ENCODE data around the gene ARHGEF40.

Gene ARHGEF40

DNA sequence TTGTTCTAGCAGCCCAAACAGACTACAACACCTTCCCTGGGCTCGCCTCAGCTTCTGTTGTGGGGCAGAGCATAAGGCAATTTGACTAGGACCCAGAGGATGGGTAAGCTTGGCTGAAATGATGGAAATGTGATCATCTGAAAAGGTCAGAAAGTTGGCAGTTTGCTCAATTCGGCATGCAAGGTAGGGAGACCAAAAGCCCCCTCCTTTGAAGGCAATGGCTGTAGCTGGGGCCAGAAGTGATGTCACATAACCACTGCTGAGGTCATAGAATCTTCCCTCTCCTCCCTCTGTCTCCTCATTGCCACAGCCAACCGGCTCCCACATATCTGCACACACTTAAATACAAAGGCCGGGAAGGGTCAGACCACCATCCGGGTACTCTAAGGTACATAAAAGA, 40.2 kb upstream of the ARHGEF40 start, which contains the start of gene TPPP2:
Gene TPPP2, plus strand, starts transcription at position 301 of the 400 bp plus-strand sequence. CDS start 365 bp downstream, outside the sequence.
- ChIA-PET POLR2A (no interaction called here), CTCF (no interaction called here)
- DNase-seq (ENCODE audit: extremely low spot score): no peak
- TF ChIP-seq NFRKB (IDR thresholded peaks at IDR 0.05) (no peak), FOXA1 (IDR thresholded peaks at IDR 0.05) (no peak), CTBP1 (IDR thresholded peaks at IDR 0.05; ENCODE audit: borderline replicate concordance) (no peak), FOXM1 (IDR thresholded peaks at IDR 0.05; ENCODE audit: borderline replicate concordance) (no peak), SP1 (IDR thresholded peaks at IDR 0.05) (no peak), SUZ12 (IDR thresholded peaks at IDR 0.05) (no peak), BHLHE40 (IDR thresholded peaks at IDR 0.05; ENCODE audit: borderline replicate concordance) (no peak), L3MBTL2 (conservative IDR thresholded peaks at IDR 0.05) (no peak), PKNOX1 (IDR thresholded peaks at IDR 0.05) (no peak), ZNF384 (IDR thresholded peaks at IDR 0.05) (no peak), LEF1 (IDR thresholded peaks at IDR 0.05; ENCODE audit: borderline replicate concordance) (no peak), TARDBP (IDR thresholded peaks at IDR 0.05) (no peak), ELF4 (IDR thresholded peaks at IDR 0.05) (no peak), FOXK2 (IDR thresholded peaks at IDR 0.05) (no peak), HDGF (IDR thresholded peaks at IDR 0.05; ENCODE audit: borderline replicate concordance) (no peak)

DNA sequence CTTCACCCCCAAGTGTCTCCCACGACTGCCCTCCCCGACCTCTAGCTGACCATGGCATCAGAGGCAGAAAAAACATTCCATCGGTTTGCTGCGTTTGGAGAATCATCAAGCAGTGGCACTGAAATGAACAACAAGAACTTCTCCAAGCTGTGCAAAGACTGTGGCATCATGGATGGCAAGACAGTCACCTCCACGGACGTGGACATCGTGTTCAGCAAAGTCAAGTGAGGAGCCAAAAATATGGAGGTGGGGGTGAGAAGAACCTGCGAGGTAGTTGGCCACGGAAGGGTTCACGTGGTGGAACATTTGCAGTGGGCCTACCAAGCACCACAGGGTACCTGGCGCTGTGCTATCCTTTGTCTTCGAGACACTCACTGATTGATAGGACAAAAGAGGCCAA, 39.6 kb upstream of the ARHGEF40 start:
- TF ChIP-seq FOXM1 (IDR thresholded peaks at IDR 0.05; ENCODE audit: borderline replicate concordance) (no peak), L3MBTL2 (conservative IDR thresholded peaks at IDR 0.05) (no peak), FOXK2 (IDR thresholded peaks at IDR 0.05) (no peak), BHLHE40 (IDR thresholded peaks at IDR 0.05; ENCODE audit: borderline replicate concordance) (no peak), PKNOX1 (IDR thresholded peaks at IDR 0.05) (no peak), HDGF (IDR thresholded peaks at IDR 0.05; ENCODE audit: borderline replicate concordance) (no peak), ZNF384 (IDR thresholded peaks at IDR 0.05) (no peak), SP1 (IDR thresholded peaks at IDR 0.05) (no peak), TARDBP (IDR thresholded peaks at IDR 0.05) (no peak), NFRKB (IDR thresholded peaks at IDR 0.05) (no peak)
- ChIA-PET POLR2A (no interaction called here), CTCF (no interaction called here)
- DNase-seq (ENCODE audit: extremely low spot score): no peak

GRCh38 chr14:21032326-21033132, 37.6 kb upstream of the ARHGEF40 start:
- POLR2A ChIA-PET: interaction anchor here (1.0 kb wide), 2 partner anchors 18 to 62 kb away, joined by 3 to 4 read pairs; no protein-coding TSS in a partner anchor
- CTCF ChIA-PET: interaction anchor here (0.8 to 6.9 kb wide), 3 partner anchors 18 to 60 kb away, joined by 3 to 42 read pairs (median 3); no protein-coding TSS in a partner anchor
- TF ChIP-seq ZNF384 (IDR thresholded peaks at IDR 0.05): no peak
- no peak for TF ChIP-seq ARNT (IDR thresholded peaks at IDR 0.05)
- no peak for TF ChIP-seq CTBP1 (IDR thresholded peaks at IDR 0.05; ENCODE audit: borderline replicate concordance)
- TF ChIP-seq LEF1 (IDR thresholded peaks at IDR 0.05; ENCODE audit: borderline replicate concordance): no peak
- no peak for TF ChIP-seq FOXM1 (IDR thresholded peaks at IDR 0.05; ENCODE audit: borderline replicate concordance)
- no peak for TF ChIP-seq FOXA1 (IDR thresholded peaks at IDR 0.05)
- TF ChIP-seq SP1 (IDR thresholded peaks at IDR 0.05): no peak
- TF ChIP-seq PKNOX1 (IDR thresholded peaks at IDR 0.05): no peak
- TF ChIP-seq HDGF (IDR thresholded peaks at IDR 0.05; ENCODE audit: borderline replicate concordance): no peak
- no peak for DNase-seq (ENCODE audit: extremely low spot score)

- POLR2A ChIA-PET: no interaction called here
- TF ChIP-seq SUZ12 (IDR thresholded peaks at IDR 0.05) (no peak), FOXA1 (IDR thresholded peaks at IDR 0.05) (no peak), HDGF (IDR thresholded peaks at IDR 0.05; ENCODE audit: borderline replicate concordance) (no peak), CTBP1 (IDR thresholded peaks at IDR 0.05; ENCODE audit: borderline replicate concordance) (no peak), L3MBTL2 (conservative IDR thresholded peaks at IDR 0.05) (no peak), BHLHE40 (IDR thresholded peaks at IDR 0.05; ENCODE audit: borderline replicate concordance) (no peak), ARNT (IDR thresholded peaks at IDR 0.05) (no peak), ZNF384 (IDR thresholded peaks at IDR 0.05) (no peak), LEF1 (IDR thresholded peaks at IDR 0.05; ENCODE audit: borderline replicate concordance) (no peak), FOXK2 (IDR thresholded peaks at IDR 0.05) (no peak), FOXM1 (IDR thresholded peaks at IDR 0.05; ENCODE audit: borderline replicate concordance) (no peak), NFRKB (IDR thresholded peaks at IDR 0.05) (no peak), SP1 (IDR thresholded peaks at IDR 0.05) (no peak)
- no peak for DNase-seq (ENCODE audit: extremely low spot score)
- CTCF ChIA-PET: interaction anchor here (6.9 kb wide), 1 partner anchor 18 kb away, joined by 42 read pairs; no protein-coding TSS in a partner anchor
Observed at GRCh38 chr14:21033133-21033698, 36.9 kb upstream of the ARHGEF40 start.

DNA sequence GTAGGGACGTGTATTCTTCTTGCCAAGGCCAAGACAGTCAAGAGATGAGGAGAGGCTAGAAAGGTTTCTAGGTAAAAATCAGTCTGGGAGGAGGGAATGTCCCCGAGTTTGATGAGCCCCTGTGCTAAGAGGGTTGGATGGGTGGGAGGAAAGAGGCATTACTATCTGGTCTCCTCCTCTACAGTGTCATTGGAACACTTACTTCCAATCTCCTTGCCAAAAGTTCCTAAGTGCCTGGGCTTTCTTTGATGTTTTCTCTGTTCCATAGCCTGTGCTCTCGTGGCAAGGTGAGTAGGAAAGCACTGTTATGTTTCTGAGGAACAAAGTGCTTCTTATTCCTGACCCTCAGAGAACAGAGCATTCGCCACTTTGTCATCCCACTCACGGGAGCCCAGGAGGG, 35.4 kb upstream of the ARHGEF40 start, which contains the start of gene RNASE13:
Gene RNASE13, minus strand, starts transcription at position 101 of the 400 bp plus-strand sequence. CDS start 519 bp downstream, outside the sequence.
- ChIA-PET CTCF (interaction anchor here (6.9 kb wide), 1 partner anchor 20 kb away, joined by 42 read pairs; no protein-coding TSS in a partner anchor), POLR2A (no interaction called here)
- no peak for DNase-seq (ENCODE audit: extremely low spot score)
- no peak for TF ChIP-seq LEF1 (IDR thresholded peaks at IDR 0.05; ENCODE audit: borderline replicate concordance)
- TF ChIP-seq ARNT (IDR thresholded peaks at IDR 0.05): no peak
- no peak for TF ChIP-seq FOXM1 (IDR thresholded peaks at IDR 0.05; ENCODE audit: borderline replicate concordance)
- no peak for TF ChIP-seq ZNF384 (IDR thresholded peaks at IDR 0.05)
- no peak for TF ChIP-seq PKNOX1 (IDR thresholded peaks at IDR 0.05)
- TF ChIP-seq FOXA1 (IDR thresholded peaks at IDR 0.05): no peak
- no peak for TF ChIP-seq SUZ12 (IDR thresholded peaks at IDR 0.05)
- no peak for TF ChIP-seq BHLHE40 (IDR thresholded peaks at IDR 0.05; ENCODE audit: borderline replicate concordance)
- TF ChIP-seq HDGF (IDR thresholded peaks at IDR 0.05; ENCODE audit: borderline replicate concordance): no peak
- TF ChIP-seq ELF4 (IDR thresholded peaks at IDR 0.05): no peak
- no peak for TF ChIP-seq L3MBTL2 (conservative IDR thresholded peaks at IDR 0.05)
